Astrocyte (in vitro differentiated cells and primary cell): ENCODE data around the gene SUPT5H. TPM values are rescaled to one million over a fixed set of nuclear protein-coding genes. Genes with fewer than 3 reads are reported as not detected.
A peak's percentile ranks its signal among the peaks of the same experiment; 100 is the strongest.

Experiments used
- DNase-seq: peaks from one replicate; pipeline ENCODE4 v3.0.0-alpha.2; 2010; ENCODE audit warnings: low read depth
- FAIRE-seq: peaks from 2 replicates; lab custom pipeline; 2011; peaks lifted over from hg19 to GRCh38; lab: Jason Lieb, UNC
- H2AFZ ChIP-seq: 2 replicates; pipeline ENCODE4 v1.6.0; 2012; ENCODE audit warnings: low read depth, low read length, inconsistent platforms
- H3K27ac ChIP-seq: 2 replicates; pipeline ENCODE4 v1.5.1; 2011; ENCODE audit warnings: low read depth, low read length, inconsistent platforms
- H3K27me3 ChIP-seq: 2 replicates; pipeline ENCODE4 v1.6.0; 2011; ENCODE audit warnings: low read length, inconsistent platforms; ENCODE audit not compliant: insufficient read depth
- H3K36me3 ChIP-seq: 2 replicates; pipeline ENCODE4 v1.5.1; 2011; ENCODE audit warnings: low read length, inconsistent platforms; ENCODE audit not compliant: insufficient read depth
- H3K4me1 ChIP-seq: 2 replicates; pipeline ENCODE4 v1.5.1; 2011; ENCODE audit warnings: low read length, inconsistent platforms; ENCODE audit not compliant: insufficient read depth
- H3K4me2 ChIP-seq: 2 replicates; pipeline ENCODE4 v1.6.0; 2012; ENCODE audit warnings: low read length, inconsistent platforms
- H3K4me3 ChIP-seq: 2 replicates; pipeline ENCODE4 v1.5.1; 2011; ENCODE audit warnings: low read depth, mild to moderate bottlenecking, low read length, inconsistent platforms; ENCODE audit not compliant: insufficient read depth
- H3K79me2 ChIP-seq: 2 replicates; pipeline ENCODE4 v1.6.0; 2012; ENCODE audit warnings: mild to moderate bottlenecking, low read length, inconsistent platforms; ENCODE audit not compliant: insufficient read depth
- H3K9ac ChIP-seq: 2 replicates; pipeline ENCODE4 v1.6.0; 2012; ENCODE audit warnings: mild to moderate bottlenecking, low read length, inconsistent platforms
- H3K9me3 ChIP-seq: 2 replicates; pipeline ENCODE4 v1.5.1; 2012; ENCODE audit warnings: low read depth, mild to moderate bottlenecking, low read length, inconsistent platforms; ENCODE audit not compliant: insufficient read depth
- H4K20me1 ChIP-seq: 2 replicates; pipeline ENCODE4 v1.6.0; 2012; ENCODE audit warnings: low read length, inconsistent platforms; ENCODE audit not compliant: insufficient read depth
- H3K27ac Mint-ChIP-seq: one replicate; pipeline ENCODE4 v1.8.0; 2021; ENCODE audit warnings: mild to moderate bottlenecking, mixed read lengths; ENCODE audit not compliant: unreplicated experiment
- H3K27me3 Mint-ChIP-seq: one replicate; pipeline ENCODE4 v1.8.0; 2021; ENCODE audit warnings: low read depth, mixed read lengths; ENCODE audit not compliant: unreplicated experiment
- H3K36me3 Mint-ChIP-seq: one replicate; pipeline ENCODE4 v1.8.0; 2021; ENCODE audit warnings: low read depth, mixed read lengths; ENCODE audit not compliant: unreplicated experiment
- H3K4me1 Mint-ChIP-seq: one replicate; pipeline ENCODE4 v1.8.0; 2021; ENCODE audit warnings: low read depth, mixed read lengths; ENCODE audit not compliant: unreplicated experiment
- H3K4me3 Mint-ChIP-seq: one replicate; pipeline ENCODE4 v1.8.0; 2021; ENCODE audit warnings: mild to moderate bottlenecking, moderate library complexity, mixed read lengths; ENCODE audit not compliant: unreplicated experiment
- H3K9me3 Mint-ChIP-seq: one replicate; pipeline ENCODE4 v1.8.0; 2021; ENCODE audit warnings: mild to moderate bottlenecking, mixed read lengths; ENCODE audit not compliant: unreplicated experiment
- EZH2 ChIP-seq: IDR thresholded peaks from 2 replicates; pipeline ENCODE4 v1.6.1; 2012; ENCODE audit warnings: mild to moderate bottlenecking, low read length, inconsistent platforms; ENCODE audit not compliant: insufficient read depth
- total RNA-seq: library from RNA; stranded (reverse); gene quantifications from 2 replicates; pipeline ENCODE4 v1.2.1, GENCODE V29; 2021
- TF ChIP-seq, protein P1 (sequence below): IDR thresholded peaks from 2 replicates; pipeline ENCODE4 v1.5.1; 2011; ENCODE audit warnings: low read depth, mild to moderate bottlenecking, inconsistent platforms, low read length, moderate library complexity; ENCODE audit not compliant: insufficient read depth

SUPT5H gene
- total RNA-seq, 1 donor from 2014 or later, result 171 TPM

DNA sequence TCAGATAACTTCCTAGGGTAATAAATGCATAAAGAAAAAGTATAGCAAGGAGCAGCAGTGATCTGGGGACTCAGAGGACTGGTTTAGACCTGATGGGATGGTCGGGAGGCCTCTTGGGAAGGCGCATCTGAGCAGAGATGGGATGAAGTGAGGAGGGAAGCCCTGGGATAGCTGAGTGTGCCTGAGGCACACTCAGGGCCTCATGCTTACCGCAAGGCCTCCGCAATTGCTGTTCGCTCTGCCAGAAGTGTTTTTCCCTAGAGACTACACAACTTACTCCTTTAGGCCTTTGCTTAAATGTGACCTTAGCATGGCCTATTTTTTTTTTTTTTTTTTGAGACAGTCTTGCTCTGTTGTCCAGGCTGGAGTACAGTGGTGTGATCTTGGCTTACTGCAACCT, 49.3 kb downstream of the SUPT5H start:
- no peak for TF ChIP-seq EZH2
- TF ChIP-seq, protein P1, sequence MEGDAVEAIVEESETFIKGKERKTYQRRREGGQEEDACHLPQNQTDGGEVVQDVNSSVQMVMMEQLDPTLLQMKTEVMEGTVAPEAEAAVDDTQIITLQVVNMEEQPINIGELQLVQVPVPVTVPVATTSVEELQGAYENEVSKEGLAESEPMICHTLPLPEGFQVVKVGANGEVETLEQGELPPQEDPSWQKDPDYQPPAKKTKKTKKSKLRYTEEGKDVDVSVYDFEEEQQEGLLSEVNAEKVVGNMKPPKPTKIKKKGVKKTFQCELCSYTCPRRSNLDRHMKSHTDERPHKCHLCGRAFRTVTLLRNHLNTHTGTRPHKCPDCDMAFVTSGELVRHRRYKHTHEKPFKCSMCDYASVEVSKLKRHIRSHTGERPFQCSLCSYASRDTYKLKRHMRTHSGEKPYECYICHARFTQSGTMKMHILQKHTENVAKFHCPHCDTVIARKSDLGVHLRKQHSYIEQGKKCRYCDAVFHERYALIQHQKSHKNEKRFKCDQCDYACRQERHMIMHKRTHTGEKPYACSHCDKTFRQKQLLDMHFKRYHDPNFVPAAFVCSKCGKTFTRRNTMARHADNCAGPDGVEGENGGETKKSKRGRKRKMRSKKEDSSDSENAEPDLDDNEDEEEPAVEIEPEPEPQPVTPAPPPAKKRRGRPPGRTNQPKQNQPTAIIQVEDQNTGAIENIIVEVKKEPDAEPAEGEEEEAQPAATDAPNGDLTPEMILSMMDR, result no peak
- Histone ChIP-seq H3K27ac (no peak overlapping the region), H3K9ac (no peak overlapping the region), H4K20me1 (no peaks in the 10 kb centered on the region), H3K4me3 (no peak overlapping the region), H3K9me3 (no peaks in the 10 kb centered on the region), H3K4me2 (no peak overlapping the region), H3K27me3 (peaks cover 17% of the 10 kb centered on the region), H3K4me1 (peaks cover 11% of the 10 kb centered on the region), H3K36me3 (peaks cover 2% of the 10 kb centered on the region), H3K79me2 (no peaks in the 10 kb centered on the region), H2AFZ (no peak overlapping the region)
- peaks cover 3% of the 10 kb centered on the region for H3K9me3 Mint-ChIP-seq
- H3K27ac Mint-ChIP-seq, result no peak overlapping the region
- no peak for FAIRE-seq
- no peak overlapping the region for H3K4me3 Mint-ChIP-seq
- H3K4me1 Mint-ChIP-seq, result peaks cover 5% of the 10 kb centered on the region
- H3K27me3 Mint-ChIP-seq, result peaks cover 24% of the 10 kb centered on the region
- H3K36me3 Mint-ChIP-seq, result peaks cover 7% of the 10 kb centered on the region
- no peak for DNase-seq

DNA sequence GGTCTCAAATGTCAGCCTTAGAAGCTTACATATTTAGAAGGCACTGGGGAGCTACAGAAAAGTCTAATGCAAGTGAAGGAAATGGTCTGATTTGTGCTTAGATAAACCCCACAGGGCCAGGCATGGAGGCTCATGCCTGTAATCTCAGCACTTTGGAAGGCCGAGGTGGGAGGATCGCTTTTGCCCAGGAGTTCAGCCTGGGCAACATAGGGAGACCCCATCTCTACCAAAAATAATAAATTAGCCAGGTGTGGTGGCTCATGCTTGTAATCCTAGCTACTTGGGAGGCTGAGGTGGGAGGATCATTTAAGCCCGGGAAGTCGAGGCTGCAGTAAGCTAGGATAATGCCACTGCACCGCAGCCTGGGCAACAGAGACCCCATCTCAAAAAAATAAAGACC, 50.7 kb downstream of the SUPT5H start:
- Histone ChIP-seq H2AFZ (no peak overlapping the region), H3K9ac (no peak overlapping the region), H3K79me2 (no peaks in the 10 kb centered on the region), H3K9me3 (no peaks in the 10 kb centered on the region), H4K20me1 (no peaks in the 10 kb centered on the region), H3K36me3 (peaks cover 2% of the 10 kb centered on the region), H3K27ac (no peak overlapping the region), H3K4me3 (no peak overlapping the region), H3K4me2 (no peak overlapping the region), H3K4me1 (peaks cover 11% of the 10 kb centered on the region), H3K27me3 (peaks cover 28% of the 10 kb centered on the region)
- FAIRE-seq, result no peak
- Mint-ChIP-seq H3K27ac (no peak overlapping the region), H3K4me3 (no peak overlapping the region), H3K4me1 (peaks cover 5% of the 10 kb centered on the region), H3K27me3 (peaks cover 36% of the 10 kb centered on the region), H3K9me3 (peaks cover 4% of the 10 kb centered on the region), H3K36me3 (peaks cover 4% of the 10 kb centered on the region)
- TF ChIP-seq, protein P1, result no peak
- no peak for TF ChIP-seq EZH2
- no peak for DNase-seq

DNA sequence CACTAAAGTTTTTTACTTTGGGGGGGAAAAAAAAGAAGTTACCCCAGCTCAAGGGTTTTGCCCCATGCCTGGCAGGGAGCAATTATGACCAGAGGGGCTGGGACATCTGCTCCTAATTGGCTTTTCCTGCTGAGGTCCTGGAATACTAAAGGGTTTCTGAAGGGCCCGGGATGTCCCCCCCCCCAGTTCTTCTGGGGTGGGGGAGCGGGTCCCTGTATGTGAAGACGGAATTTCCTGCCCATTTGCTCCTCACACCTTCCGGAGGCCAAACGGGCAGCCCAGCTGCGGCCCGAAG, 52.3 kb downstream of the SUPT5H start:
- no peaks in the 10 kb centered on the region for H3K36me3 ChIP-seq
- FAIRE-seq (no peak), DNase-seq (no peak)
- no peaks in the 10 kb centered on the region for H4K20me1 ChIP-seq
- peak overlapping the region; percentile 79 for H3K4me2 ChIP-seq
- Mint-ChIP-seq H3K27me3 (peaks cover 42% of the 10 kb centered on the region), H3K27ac (no peak overlapping the region), H3K4me3 (no peak overlapping the region), H3K36me3 (no peaks in the 10 kb centered on the region), H3K9me3 (peaks cover 4% of the 10 kb centered on the region), H3K4me1 (peaks cover 5% of the 10 kb centered on the region)
- no peak overlapping the region for H3K9ac ChIP-seq
- H3K4me1 ChIP-seq, result peaks cover 11% of the 10 kb centered on the region
- no peaks in the 10 kb centered on the region for H3K79me2 ChIP-seq
- H3K4me3 ChIP-seq, result peak overlapping the region; percentile 30
- no peaks in the 10 kb centered on the region for H3K9me3 ChIP-seq
- peaks cover 31% of the 10 kb centered on the region for H3K27me3 ChIP-seq
- H3K27ac ChIP-seq, result no peak overlapping the region
- H2AFZ ChIP-seq, result peak overlapping the region; percentile 41
- no peak for TF ChIP-seq EZH2
- TF ChIP-seq, protein P1, result no peak
